Measurements from ENCODE around the gene TTC34.
"Not testable (repeated sequence)": the region's sequence is repeated elsewhere in the genome, so short reads cannot be mapped to it uniquely, and the experiment has no call there.

Gene TTC34

GRCh38 chr1:2755426-2755825 lies 46.1 kb downstream of the TTC34 start:
- not testable (repeated sequence) for DNase-seq

- DNase-seq: not testable (repeated sequence)
Observed at GRCh38 chr1:2754597-2754996, 46.9 kb downstream of the TTC34 start.

- not testable (repeated sequence) for DNase-seq
Observed at GRCh38 chr1:2752503-2752902, 49.0 kb downstream of the TTC34 start.

GRCh38 chr1:2751866-2752265 lies 49.6 kb downstream of the TTC34 start:
- not testable (repeated sequence) for DNase-seq

- not testable (repeated sequence) for DNase-seq
Observed at GRCh38 chr1:2750766-2751730, 50.4 kb downstream of the TTC34 start.

GRCh38 chr1:2750041-2750680 lies 51.3 kb downstream of the TTC34 start:
- not testable (repeated sequence) for DNase-seq

- DNase-seq: not testable (repeated sequence)
Observed at GRCh38 chr1:2748626-2749025, 52.9 kb downstream of the TTC34 start.

GRCh38 chr1:2694796-2695195 lies 106.7 kb downstream of the TTC34 start:
- not testable (repeated sequence) for DNase-seq

- DNase-seq: not testable (repeated sequence)
Observed at GRCh38 chr1:2690180-2690579, 111.3 kb downstream of the TTC34 start.

- not testable (repeated sequence) for DNase-seq
Observed at GRCh38 chr1:2688336-2688665, 113.2 kb downstream of the TTC34 start.

GRCh38 chr1:2687638-2688335 lies 113.7 kb downstream of the TTC34 start:
- DNase-seq: not testable (repeated sequence)

GRCh38 chr1:2687174-2687591 lies 114.3 kb downstream of the TTC34 start:
- not testable (repeated sequence) for DNase-seq

GRCh38 chr1:2686091-2686863 lies 115.2 kb downstream of the TTC34 start:
- not testable (repeated sequence) for DNase-seq

- DNase-seq: not testable (repeated sequence)
Observed at GRCh38 chr1:2685671-2686070, 115.8 kb downstream of the TTC34 start.

- DNase-seq: not testable (repeated sequence)
Observed at GRCh38 chr1:2684878-2685277, 116.6 kb downstream of the TTC34 start.

GRCh38 chr1:2684000-2684399 lies 117.5 kb downstream of the TTC34 start:
- peak; percentile 3 for DNase-seq

- not testable (repeated sequence) for DNase-seq
Observed at GRCh38 chr1:2683321-2683741, 118.2 kb downstream of the TTC34 start.

GRCh38 chr1:2682879-2683278 lies 118.6 kb downstream of the TTC34 start:
- not testable (repeated sequence) for DNase-seq

- not testable (repeated sequence) for DNase-seq
Observed at GRCh38 chr1:2676726-2677125, 124.8 kb downstream of the TTC34 start.

- not testable (repeated sequence) for DNase-seq
Observed at GRCh38 chr1:2671656-2672055, 129.8 kb downstream of the TTC34 start.

GRCh38 chr1:2659806-2660205 lies 141.7 kb downstream of the TTC34 start:
- DNase-seq: not testable (repeated sequence)

GRCh38 chr1:2657909-2658308 lies 143.6 kb downstream of the TTC34 start:
- DNase-seq: not testable (repeated sequence)

Measured in NCI-H446 treated with DMSO at 0.1 percent for 48 hours (cell line).